ENCODE measurements around the gene CD99L2. TPM values are rescaled to one million over a fixed set of nuclear protein-coding genes. Genes with fewer than 3 reads are reported as not detected.
A peak's percentile ranks its signal among the peaks of the same experiment; 100 is the strongest.
"Not testable (repeated sequence)": the region's sequence is repeated elsewhere in the genome, so short reads cannot be mapped to it uniquely, and the experiment has no call there.

Gene CD99L2
- total RNA-seq, 1 donor from 2014 or later, result 47.5 TPM

- DNase-seq (ENCODE audit: low read depth), result no peak
Measured at GRCh38 chrX:150896632-150897031, 1.8 kb downstream of the CD99L2 start.

- DNase-seq (ENCODE audit: low read depth), result no peak
Measured at GRCh38 chrX:150893936-150894335, 4.5 kb downstream of the CD99L2 start.

- DNase-seq (ENCODE audit: low read depth), result no peak
Measured at GRCh38 chrX:150889131-150889530, 9.3 kb downstream of the CD99L2 start.

GRCh38 chrX:150887906-150888465, 10.5 kb downstream of the CD99L2 start:
- no peak for DNase-seq (ENCODE audit: low read depth)

- not testable (repeated sequence) for DNase-seq (ENCODE audit: low read depth)
Measured at GRCh38 chrX:150887268-150887667, 11.2 kb downstream of the CD99L2 start.

- no peak for DNase-seq (ENCODE audit: low read depth)
Measured at GRCh38 chrX:150886381-150886780, 12.1 kb downstream of the CD99L2 start.

GRCh38 chrX:150880808-150881165, 17.7 kb downstream of the CD99L2 start:
- DNase-seq (ENCODE audit: low read depth), result no peak

GRCh38 chrX:150879855-150880807, 18.3 kb downstream of the CD99L2 start:
- DNase-seq (ENCODE audit: low read depth), result no peak

GRCh38 chrX:150875621-150876020, 22.8 kb downstream of the CD99L2 start:
- not testable (repeated sequence) for DNase-seq (ENCODE audit: low read depth)

GRCh38 chrX:150874448-150874847, 24.0 kb downstream of the CD99L2 start:
- DNase-seq (ENCODE audit: low read depth), result no peak

- DNase-seq (ENCODE audit: low read depth), result peak; percentile 18
Measured at GRCh38 chrX:150873616-150874015, 24.9 kb downstream of the CD99L2 start.

- DNase-seq (ENCODE audit: low read depth), result no peak
Measured at GRCh38 chrX:150872773-150873336, 25.6 kb downstream of the CD99L2 start.

GRCh38 chrX:150871341-150871811, 27.1 kb downstream of the CD99L2 start:
- DNase-seq (ENCODE audit: low read depth), result no peak

GRCh38 chrX:150870487-150871340, 27.8 kb downstream of the CD99L2 start:
- DNase-seq (ENCODE audit: low read depth), result no peak

- DNase-seq (ENCODE audit: low read depth), result no peak
Measured at GRCh38 chrX:150870029-150870428, 28.4 kb downstream of the CD99L2 start.

- DNase-seq (ENCODE audit: low read depth), result no peak
Measured at GRCh38 chrX:150869450-150869849, 29.0 kb downstream of the CD99L2 start.

- DNase-seq (ENCODE audit: low read depth), result no peak
Measured at GRCh38 chrX:150868625-150869024, 29.8 kb downstream of the CD99L2 start.

- DNase-seq (ENCODE audit: low read depth), result no peak
Measured at GRCh38 chrX:150864127-150864526, 34.3 kb downstream of the CD99L2 start.

GRCh38 chrX:150863191-150863590, 35.3 kb downstream of the CD99L2 start:
- DNase-seq (ENCODE audit: low read depth), result no peak

- DNase-seq (ENCODE audit: low read depth), result no peak
Measured at GRCh38 chrX:150857453-150857852, 41.0 kb downstream of the CD99L2 start.

GRCh38 chrX:150856785-150857184, 41.7 kb downstream of the CD99L2 start:
- no peak for DNase-seq (ENCODE audit: low read depth)

- DNase-seq (ENCODE audit: low read depth), result peak; percentile 18
Measured at GRCh38 chrX:150856101-150856500, 42.4 kb downstream of the CD99L2 start.

Measured in renal cortical epithelial cell (primary cell).